HEK293T (cell line): ENCODE measurements around the gene ANKS1B.

ENCODE experiments used
- CTCF ChIA-PET: fragments of 350-600 bp; formaldehyde crosslinking; extraction: SDS; loops from one replicate; lab custom pipeline; 2021; ENCODE audit warnings: antibody characterized with exemption, inconsistent platforms; lab: Yijun Ruan, JAX
- POLR2A ChIA-PET: fragments of 350-600 bp; formaldehyde crosslinking; extraction: SDS; loops from one replicate; lab custom pipeline; 2020; ENCODE audit warnings: antibody characterized with exemption, inconsistent platforms; lab: Yijun Ruan, JAX
- DNase-seq: peaks from one replicate; pipeline ENCODE4 v3.0.0; 2012; ENCODE audit warnings: mixed read lengths; ENCODE audit errors: extremely low spot score
- ARNT ChIP-seq: fragments of 450-650 bp; IDR thresholded peaks from 2 replicates; pipeline ENCODE4 v1.6.1; 2017; ENCODE audit warnings: mild to moderate bottlenecking
- BHLHE40 ChIP-seq: fragments of 450-650 bp; IDR thresholded peaks from 2 replicates; pipeline ENCODE4 v1.6.1; 2016; ENCODE audit warnings: mild to moderate bottlenecking, moderate library complexity, borderline replicate concordance
- CTBP1 ChIP-seq: fragments of 450-650 bp; IDR thresholded peaks from 2 replicates; pipeline ENCODE4 v1.6.1; 2016; ENCODE audit warnings: borderline replicate concordance
- ELF4 ChIP-seq: fragments of 450-650 bp; IDR thresholded peaks from 2 replicates; pipeline ENCODE4 v1.6.1; 2017; ENCODE audit warnings: antibody characterized with exemption
- FOXA1 ChIP-seq: fragments of 450-650 bp; IDR thresholded peaks from 2 replicates; pipeline ENCODE4 v1.6.1; 2016; ENCODE audit warnings: mild to moderate bottlenecking
- FOXK2 ChIP-seq: fragments of 450-650 bp; IDR thresholded peaks from 2 replicates; pipeline ENCODE4 v1.6.1; 2016; ENCODE audit warnings: mild to moderate bottlenecking
- FOXM1 ChIP-seq: fragments of 450-650 bp; IDR thresholded peaks from 2 replicates; pipeline ENCODE4 v1.6.1; 2017; ENCODE audit warnings: mild to moderate bottlenecking, borderline replicate concordance
- HDGF ChIP-seq: fragments of 450-650 bp; IDR thresholded peaks from 2 replicates; pipeline ENCODE4 v1.6.1; 2017; ENCODE audit warnings: antibody characterized with exemption, borderline replicate concordance
- L3MBTL2 ChIP-seq: fragments of 450-650 bp; conservative IDR thresholded peaks from 2 replicates; pipeline ENCODE4 v1.6.1; 2016; ENCODE audit warnings: mild to moderate bottlenecking
- LEF1 ChIP-seq: fragments of 450-650 bp; IDR thresholded peaks from 2 replicates; pipeline ENCODE4 v1.6.1; 2017; ENCODE audit warnings: mild to moderate bottlenecking, borderline replicate concordance
- NFRKB ChIP-seq: fragments of 450-650 bp; IDR thresholded peaks from 2 replicates; pipeline ENCODE4 v1.6.1; 2016; ENCODE audit warnings: mild to moderate bottlenecking, moderate library complexity
- PKNOX1 ChIP-seq: fragments of 450-650 bp; IDR thresholded peaks from 2 replicates; pipeline ENCODE4 v1.6.1; 2016
- SP1 ChIP-seq: fragments of 450-650 bp; IDR thresholded peaks from 2 replicates; pipeline ENCODE4 v1.6.1; 2017
- SUZ12 ChIP-seq: fragments of 450-650 bp; IDR thresholded peaks from 2 replicates; pipeline ENCODE4 v1.6.1; 2016; ENCODE audit warnings: mild to moderate bottlenecking
- TARDBP ChIP-seq: fragments of 450-650 bp; IDR thresholded peaks from 2 replicates; pipeline ENCODE4 v1.6.1; 2016
- ZNF384 ChIP-seq: fragments of 450-650 bp; IDR thresholded peaks from 2 replicates; pipeline ENCODE4 v1.6.1; 2016

The ANKS1B gene

GRCh38 chr12:99136516-99136915, 848.2 kb downstream of the ANKS1B start:
- CTCF ChIA-PET, result no interaction called here

DNA sequence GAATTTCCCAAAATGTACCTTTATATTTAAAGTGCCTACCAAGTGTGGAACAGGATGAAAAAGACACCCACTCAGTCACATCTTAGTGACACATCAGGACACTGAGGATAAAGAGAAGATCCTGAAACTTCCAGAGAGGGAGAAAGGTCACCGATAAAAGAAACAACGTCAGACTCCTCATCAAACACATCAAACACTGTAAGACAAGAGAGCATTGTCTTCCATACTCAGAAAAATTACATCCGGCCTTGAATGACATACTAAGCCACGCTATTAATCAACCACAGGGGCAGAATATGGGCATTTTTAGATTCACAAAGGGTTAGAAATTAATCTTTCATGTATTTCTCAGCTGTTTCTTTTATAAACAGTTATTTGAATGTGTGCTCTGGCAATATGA, 849.4 kb downstream of the ANKS1B start:
- no peak for DNase-seq
- POLR2A ChIA-PET, result no interaction called here
- CTCF ChIA-PET, result no interaction called here
- TF ChIP-seq PKNOX1 (no peak), LEF1 (no peak), SP1 (no peak), BHLHE40 (no peak), SUZ12 (no peak), L3MBTL2 (no peak), HDGF (no peak), TARDBP (no peak), FOXK2 (no peak), FOXM1 (no peak), NFRKB (no peak), ELF4 (no peak), ZNF384 (no peak), CTBP1 (no peak), FOXA1 (no peak), ARNT (no peak)

More at GRCh38 chr12:99136516-99136915, 848.2 kb downstream of the ANKS1B start:
- TF ChIP-seq PKNOX1 (no peak), NFRKB (no peak), LEF1 (no peak), ARNT (no peak), CTBP1 (no peak), ELF4 (no peak), FOXA1 (no peak), ZNF384 (no peak), SP1 (no peak), FOXM1 (no peak), HDGF (no peak), FOXK2 (no peak), SUZ12 (no peak), BHLHE40 (no peak), TARDBP (no peak), L3MBTL2 (no peak)
- POLR2A ChIA-PET, result no interaction called here
- no peak for DNase-seq

DNA sequence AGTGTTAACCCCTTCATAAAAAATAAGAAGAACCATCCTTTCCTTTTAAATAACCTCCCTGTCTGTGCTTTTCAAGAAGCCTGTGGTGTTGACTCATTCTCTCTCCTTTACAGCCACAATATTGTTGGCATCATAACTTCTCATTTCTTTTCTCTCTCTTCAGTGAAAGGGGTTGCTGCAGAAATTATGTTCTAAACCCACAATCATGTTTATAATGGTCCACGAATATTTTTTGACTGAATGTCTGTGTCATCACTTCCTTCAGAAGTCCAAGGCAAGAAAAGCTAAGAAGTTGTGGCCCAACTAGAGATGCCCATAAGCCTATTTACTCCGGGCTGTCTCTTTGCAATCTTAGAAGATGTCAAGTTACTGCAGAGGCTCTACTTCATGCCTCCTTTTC, 851.3 kb downstream of the ANKS1B start:
- DNase-seq, result no peak
- TF ChIP-seq FOXA1 (no peak), LEF1 (no peak), FOXK2 (no peak), SP1 (no peak), PKNOX1 (no peak), CTBP1 (no peak), SUZ12 (no peak), HDGF (no peak), NFRKB (no peak), ARNT (no peak), FOXM1 (no peak), L3MBTL2 (no peak), TARDBP (no peak), BHLHE40 (no peak), ELF4 (no peak), ZNF384 (no peak)
- ChIA-PET CTCF (no interaction called here), POLR2A (no interaction called here)

DNA sequence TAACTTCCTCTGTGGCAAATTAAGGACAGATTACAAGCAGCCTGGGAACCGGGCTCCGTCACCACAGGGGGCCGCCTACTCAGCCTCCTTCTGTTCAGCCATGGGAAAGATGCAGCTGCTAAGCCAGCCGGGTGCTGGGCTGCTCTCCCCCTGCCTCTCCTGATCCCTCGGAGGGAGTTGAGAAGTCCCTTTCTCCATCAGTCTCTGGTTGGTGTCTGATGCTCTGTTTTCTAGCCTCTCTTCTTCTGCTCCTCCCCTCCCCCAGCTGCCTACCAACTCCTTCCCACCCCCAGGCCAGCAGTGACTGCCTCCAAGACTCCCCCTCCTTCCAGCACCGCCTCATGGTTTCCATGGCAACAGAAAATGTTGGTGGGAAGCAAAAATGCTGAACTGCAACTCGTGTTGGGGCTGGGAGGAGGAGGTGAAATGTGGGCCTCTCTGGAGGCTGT, 853.0 kb downstream of the ANKS1B start:
- peak; percentile 12 for DNase-seq
- POLR2A ChIA-PET, result no interaction called here
- TF ChIP-seq HDGF (no peak), L3MBTL2 (no peak), CTBP1 (no peak), NFRKB (no peak), SUZ12 (no peak), ZNF384 (no peak), FOXK2 (no peak), LEF1 (no peak), PKNOX1 (no peak), FOXA1 (no peak), ARNT (no peak), FOXM1 (no peak), TARDBP (no peak), BHLHE40 (no peak), SP1 (no peak), ELF4 (no peak)
- CTCF ChIA-PET, result no interaction called here

GRCh38 chr12:99130808-99131553, 853.8 kb downstream of the ANKS1B start:
- DNase-seq, result no peak
- ChIA-PET POLR2A (no interaction called here), CTCF (no interaction called here)
- TF ChIP-seq HDGF (no peak), FOXM1 (no peak), ELF4 (no peak), TARDBP (no peak), BHLHE40 (no peak), CTBP1 (no peak), FOXA1 (no peak), SP1 (no peak), SUZ12 (no peak), NFRKB (no peak), ARNT (no peak), ZNF384 (no peak), LEF1 (no peak), PKNOX1 (no peak)
